ENCODE measurements around the gene ZCCHC3.

ZCCHC3 gene

DNA sequence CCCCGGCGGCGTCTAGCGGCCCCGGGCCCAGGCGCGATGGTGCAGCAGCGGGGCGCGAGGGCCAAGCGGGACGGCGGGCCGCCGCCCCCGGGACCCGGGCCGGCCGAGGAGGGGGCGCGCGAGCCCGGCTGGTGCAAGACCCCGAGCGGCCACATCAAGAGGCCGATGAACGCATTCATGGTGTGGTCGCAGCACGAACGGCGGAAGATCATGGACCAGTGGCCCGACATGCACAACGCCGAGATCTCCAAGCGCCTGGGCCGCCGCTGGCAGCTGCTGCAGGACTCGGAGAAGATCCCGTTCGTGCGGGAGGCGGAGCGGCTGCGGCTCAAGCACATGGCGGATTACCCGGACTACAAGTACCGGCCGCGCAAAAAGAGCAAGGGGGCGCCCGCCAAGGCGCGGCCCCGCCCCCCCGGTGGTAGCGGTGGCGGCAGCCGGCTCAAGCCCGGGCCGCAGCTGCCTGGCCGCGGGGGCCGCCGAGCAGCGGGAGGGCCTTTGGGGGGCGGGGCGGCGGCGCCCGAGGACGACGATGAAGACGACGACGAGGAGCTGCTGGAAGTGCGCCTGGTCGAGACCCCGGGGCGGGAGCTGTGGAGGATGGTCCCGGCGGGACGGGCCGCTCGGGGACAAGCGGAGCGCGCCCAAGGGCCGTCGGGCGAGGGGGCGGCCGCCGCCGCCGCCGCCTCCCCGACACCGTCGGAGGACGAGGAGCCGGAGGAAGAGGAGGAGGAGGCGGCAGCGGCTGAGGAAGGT is 28.7 kb downstream of the ZCCHC3 start:
- Histone ChIP-seq H3K9me3 (ENCODE audit: control insufficient read depth in 5 of 5, low read length in 5 of 5) (no peaks in the 10 kb centered on the region), H3K9ac (ENCODE audit: low read length in 5 of 5) (no peak overlapping the region), H3K36me3 (ENCODE audit: control insufficient read depth in 5 of 5, insufficient read depth in 5 of 5, low read length in 5 of 5) (no peaks in the 10 kb centered on the region), H3K4me3 (ENCODE audit: low read depth in 1 of 5, low read length in 5 of 5) (peak overlapping the region in 4 of 5 donors; percentile 64 to 84 (median 82)), H3K27ac (ENCODE audit: low read depth, low read length) (peak overlapping the region; percentile 6), H3K4me1 (ENCODE audit: control insufficient read depth in 5 of 5, insufficient read depth in 5 of 5, low read length in 5 of 5) (peaks cover 0 to 37% (median 29%) of the 10 kb centered on the region in 5 donors), H3K27me3 (ENCODE audit: control insufficient read depth in 5 of 5, insufficient read depth in 4 of 5, low read length in 5 of 5) (no peaks in the 10 kb centered on the region)

DNA sequence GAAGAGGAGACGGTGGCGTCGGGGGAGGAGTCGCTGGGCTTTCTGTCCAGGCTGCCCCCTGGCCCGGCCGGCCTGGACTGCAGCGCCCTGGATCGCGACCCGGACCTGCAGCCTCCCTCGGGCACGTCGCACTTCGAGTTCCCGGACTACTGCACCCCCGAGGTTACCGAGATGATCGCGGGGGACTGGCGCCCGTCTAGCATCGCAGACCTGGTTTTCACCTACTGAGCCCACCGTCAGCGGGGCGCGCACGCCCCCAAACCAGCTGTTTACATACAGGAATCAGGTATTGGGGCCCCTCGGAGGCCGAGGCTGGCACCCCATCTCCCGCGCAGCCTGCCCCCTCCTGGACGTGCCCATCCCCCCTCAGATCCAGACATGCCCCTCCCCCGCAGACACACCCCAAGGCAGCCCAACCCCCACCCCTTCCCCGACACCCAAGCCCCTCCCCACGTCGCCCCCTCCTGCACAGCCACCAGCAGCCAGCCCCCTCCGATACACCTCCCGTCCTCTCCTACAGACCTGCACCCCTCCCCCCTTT is 29.3 kb downstream of the ZCCHC3 start:
- H3K9me3 ChIP-seq (ENCODE audit: control insufficient read depth in 5 of 5, low read length in 5 of 5) = no peaks in the 10 kb centered on the region
- H3K36me3 ChIP-seq (ENCODE audit: control insufficient read depth in 5 of 5, insufficient read depth in 5 of 5, low read length in 5 of 5) = no peaks in the 10 kb centered on the region
- H3K9ac ChIP-seq (ENCODE audit: low read length in 5 of 5) = no peak overlapping the region
- H3K27me3 ChIP-seq (ENCODE audit: control insufficient read depth in 5 of 5, insufficient read depth in 4 of 5, low read length in 5 of 5) = no peaks in the 10 kb centered on the region
- peaks cover 0 to 37% (median 29%) of the 10 kb centered on the region in 5 donors for H3K4me1 ChIP-seq (ENCODE audit: control insufficient read depth in 5 of 5, insufficient read depth in 5 of 5, low read length in 5 of 5)
- peak overlapping the region; percentile 6 for H3K27ac ChIP-seq (ENCODE audit: low read depth, low read length)
- H3K4me3 ChIP-seq (ENCODE audit: low read depth in 1 of 5, low read length in 5 of 5) = peak overlapping the region in 4 of 5 donors; percentile 64 to 84 (median 82)

DNA sequence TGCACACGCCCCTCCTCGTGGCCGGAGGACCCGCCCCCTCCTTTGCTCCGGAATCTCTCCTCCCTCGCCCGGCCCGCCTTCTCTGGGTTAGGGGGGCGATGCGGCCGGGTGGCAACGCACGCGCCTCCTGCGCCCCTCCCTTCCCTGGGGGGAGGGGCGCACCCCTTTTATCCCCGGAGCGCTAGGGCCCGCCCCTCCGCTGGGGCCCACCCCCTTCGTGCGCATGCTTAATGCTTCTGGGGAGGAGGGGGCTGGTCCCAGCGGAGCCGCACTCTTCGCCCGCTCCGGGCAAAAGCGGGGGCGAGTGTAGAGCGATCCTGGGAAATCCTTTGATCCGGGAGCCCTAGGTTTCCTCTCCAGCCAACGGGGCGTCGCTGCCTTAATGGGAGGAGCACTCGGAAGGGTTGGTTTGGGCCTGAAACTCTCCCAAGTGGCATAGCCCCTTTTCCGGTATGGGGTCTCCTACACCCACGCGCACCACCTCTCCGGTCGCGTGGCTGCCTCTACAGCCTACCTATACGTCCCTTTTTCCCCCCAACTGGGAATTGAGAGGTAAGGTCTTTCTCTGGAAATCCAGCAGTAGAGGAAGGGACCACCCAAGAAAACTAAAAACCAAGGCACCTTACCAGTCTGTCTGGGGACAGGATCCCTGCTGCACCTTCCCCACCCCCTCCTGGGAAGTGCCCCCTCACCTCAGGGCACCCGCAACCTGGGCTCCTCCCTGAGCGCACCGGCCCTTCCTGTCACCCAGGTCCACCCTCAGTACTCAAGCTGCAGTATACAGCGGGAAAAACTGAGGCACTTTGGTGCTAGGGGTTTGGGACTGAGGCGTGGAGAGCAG is 30.0 kb downstream of the ZCCHC3 start:
- Histone ChIP-seq H3K27ac (ENCODE audit: low read depth, low read length) (peak overlapping the region; percentile 74), H3K4me3 (ENCODE audit: low read depth in 1 of 5, low read length in 5 of 5) (peak overlapping the region; percentile 45 to 84 (median 80)), H3K9me3 (ENCODE audit: control insufficient read depth in 5 of 5, low read length in 5 of 5) (no peaks in the 10 kb centered on the region), H3K36me3 (ENCODE audit: control insufficient read depth in 5 of 5, insufficient read depth in 5 of 5, low read length in 5 of 5) (no peaks in the 10 kb centered on the region), H3K4me1 (ENCODE audit: control insufficient read depth in 5 of 5, insufficient read depth in 5 of 5, low read length in 5 of 5) (peaks cover 0 to 37% (median 29%) of the 10 kb centered on the region in 5 donors), H3K9ac (ENCODE audit: low read length in 5 of 5) (peak overlapping the region; percentile 19 to 64 (median 42)), H3K27me3 (ENCODE audit: control insufficient read depth in 5 of 5, insufficient read depth in 4 of 5, low read length in 5 of 5) (no peaks in the 10 kb centered on the region)

DNA sequence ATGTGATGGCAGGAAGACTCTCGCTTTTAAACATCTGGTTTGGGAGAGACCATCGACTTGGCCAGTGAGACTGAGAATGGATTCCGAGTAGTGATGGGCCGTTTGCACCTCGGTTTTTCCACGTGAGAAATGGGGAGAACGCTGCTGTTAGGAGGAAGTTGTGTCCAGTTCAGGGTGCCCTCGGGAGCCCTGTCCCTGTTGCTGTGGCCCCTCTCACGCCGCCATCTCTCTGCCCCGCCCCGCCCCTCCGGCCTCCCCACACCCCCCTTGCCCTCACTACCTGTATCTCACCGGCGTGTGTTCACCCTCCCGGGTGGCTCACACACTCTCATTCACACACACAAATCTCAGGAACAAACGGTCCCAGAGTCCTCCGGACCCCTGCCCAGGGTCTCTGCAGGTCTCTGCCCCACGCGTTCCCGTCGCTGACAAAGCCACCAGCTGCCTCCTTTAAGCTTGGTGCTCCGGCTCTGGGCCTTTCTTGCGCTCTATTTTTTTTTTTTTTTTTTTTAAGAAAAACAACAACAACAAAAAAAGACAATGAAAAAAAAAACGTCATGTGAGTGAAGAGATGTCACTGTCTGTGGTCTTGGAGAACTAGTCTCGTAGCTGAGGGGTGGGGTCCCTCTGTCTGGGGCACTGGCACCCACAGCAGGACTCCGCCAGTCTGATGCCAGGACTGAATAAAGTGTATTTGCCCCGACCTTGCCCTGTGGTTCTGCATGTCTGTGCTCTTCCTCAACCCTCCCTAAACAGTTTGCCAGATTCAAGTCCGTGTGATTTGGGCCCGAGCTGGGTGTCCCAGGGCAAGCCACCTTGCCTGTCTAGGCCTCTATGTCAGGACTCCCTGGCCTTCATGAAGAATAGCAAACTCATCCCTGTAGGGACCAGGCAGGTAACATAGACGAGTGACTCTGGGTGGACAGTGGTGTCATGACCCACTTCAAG is 30.9 kb downstream of the ZCCHC3 start:
- Histone ChIP-seq H3K9ac (ENCODE audit: low read length in 5 of 5) (peak overlapping the region in 1 of 5 donors; percentile 41), H3K9me3 (ENCODE audit: control insufficient read depth in 5 of 5, low read length in 5 of 5) (no peaks in the 10 kb centered on the region), H3K27me3 (ENCODE audit: control insufficient read depth in 5 of 5, insufficient read depth in 4 of 5, low read length in 5 of 5) (no peaks in the 10 kb centered on the region), H3K27ac (ENCODE audit: low read depth, low read length) (no peak overlapping the region), H3K36me3 (ENCODE audit: control insufficient read depth in 5 of 5, insufficient read depth in 5 of 5, low read length in 5 of 5) (no peaks in the 10 kb centered on the region), H3K4me3 (ENCODE audit: low read depth in 1 of 5, low read length in 5 of 5) (peak overlapping the region in 2 of 5 donors; percentile 80 to 83), H3K4me1 (ENCODE audit: control insufficient read depth in 5 of 5, insufficient read depth in 5 of 5, low read length in 5 of 5) (peaks cover 0 to 37% (median 29%) of the 10 kb centered on the region in 5 donors)

DNA sequence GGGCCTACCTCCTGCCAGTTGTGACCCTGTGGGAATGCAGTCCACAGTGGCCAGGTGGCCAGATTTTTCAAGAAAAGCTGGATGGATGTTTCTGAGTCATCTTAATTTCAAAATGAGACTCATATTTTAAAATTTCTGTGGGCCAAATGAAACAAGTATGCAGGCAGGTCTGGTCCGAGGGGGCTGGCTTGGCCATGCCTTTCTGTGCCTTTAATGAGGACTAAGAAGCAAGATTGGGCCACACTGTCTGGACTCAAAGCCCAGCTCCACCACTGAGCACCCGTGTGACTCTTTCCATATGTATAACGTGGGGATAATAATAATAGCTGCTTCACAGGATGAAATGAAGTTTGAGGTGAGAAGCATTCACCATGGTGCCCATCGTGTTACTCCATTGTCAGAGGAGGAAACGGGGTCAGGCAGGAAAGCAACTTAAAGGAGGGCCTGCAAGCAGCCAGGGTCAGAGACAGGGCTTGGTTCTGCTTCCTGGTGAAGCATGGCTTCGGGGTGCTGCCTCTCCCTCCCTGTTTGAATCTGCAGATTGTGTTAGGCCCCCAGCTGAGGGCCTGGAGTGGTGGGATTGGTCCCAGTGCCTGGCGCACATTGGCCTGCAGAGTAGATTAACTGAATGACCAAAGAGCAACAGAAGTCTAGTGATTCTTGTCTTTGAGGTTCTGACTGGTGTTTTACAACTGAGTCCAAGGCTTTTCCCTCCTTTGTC is 31.8 kb downstream of the ZCCHC3 start:
- no peak overlapping the region for H3K4me3 ChIP-seq (ENCODE audit: low read depth in 1 of 5, low read length in 5 of 5)
- peak overlapping the region in 1 of 5 donors; percentile 7 for H3K9ac ChIP-seq (ENCODE audit: low read length in 5 of 5)
- H3K9me3 ChIP-seq (ENCODE audit: control insufficient read depth in 5 of 5, low read length in 5 of 5) = no peaks in the 10 kb centered on the region
- H3K27ac ChIP-seq (ENCODE audit: low read depth, low read length) = no peak overlapping the region
- no peaks in the 10 kb centered on the region for H3K27me3 ChIP-seq (ENCODE audit: control insufficient read depth in 5 of 5, insufficient read depth in 4 of 5, low read length in 5 of 5)
- peaks cover 0 to 36% (median 25%) of the 10 kb centered on the region in 5 donors for H3K4me1 ChIP-seq (ENCODE audit: control insufficient read depth in 5 of 5, insufficient read depth in 5 of 5, low read length in 5 of 5)
- H3K36me3 ChIP-seq (ENCODE audit: control insufficient read depth in 5 of 5, insufficient read depth in 5 of 5, low read length in 5 of 5) = no peaks in the 10 kb centered on the region

DNA sequence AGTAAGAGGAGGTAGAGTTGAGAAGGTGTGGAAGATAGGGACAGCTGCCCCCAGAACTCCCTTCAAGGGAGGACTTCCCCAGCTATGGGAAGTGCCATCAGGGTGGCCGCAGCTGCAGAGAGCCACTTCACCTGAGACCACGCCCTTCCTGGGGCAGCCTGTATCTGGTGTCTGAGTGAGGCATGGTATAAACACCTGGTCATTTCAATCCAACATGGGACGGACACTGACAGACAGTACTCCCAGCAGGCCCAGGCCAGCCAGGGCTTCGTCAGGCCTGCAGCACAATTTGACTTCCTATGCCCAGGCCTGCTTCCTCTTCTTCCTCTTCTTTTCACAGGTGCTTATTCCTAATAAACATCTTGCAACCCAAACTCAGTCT is 32.5 kb downstream of the ZCCHC3 start:
- H3K27me3 ChIP-seq (ENCODE audit: control insufficient read depth in 5 of 5, insufficient read depth in 4 of 5, low read length in 5 of 5) = no peaks in the 10 kb centered on the region
- no peaks in the 10 kb centered on the region for H3K36me3 ChIP-seq (ENCODE audit: control insufficient read depth in 5 of 5, insufficient read depth in 5 of 5, low read length in 5 of 5)
- peaks cover 0 to 29% (median 18%) of the 10 kb centered on the region in 5 donors for H3K4me1 ChIP-seq (ENCODE audit: control insufficient read depth in 5 of 5, insufficient read depth in 5 of 5, low read length in 5 of 5)
- H3K9ac ChIP-seq (ENCODE audit: low read length in 5 of 5) = no peak overlapping the region
- H3K4me3 ChIP-seq (ENCODE audit: low read depth in 1 of 5, low read length in 5 of 5) = no peak overlapping the region
- no peaks in the 10 kb centered on the region for H3K9me3 ChIP-seq (ENCODE audit: control insufficient read depth in 5 of 5, low read length in 5 of 5)
- no peak overlapping the region for H3K27ac ChIP-seq (ENCODE audit: low read depth, low read length)

DNA sequence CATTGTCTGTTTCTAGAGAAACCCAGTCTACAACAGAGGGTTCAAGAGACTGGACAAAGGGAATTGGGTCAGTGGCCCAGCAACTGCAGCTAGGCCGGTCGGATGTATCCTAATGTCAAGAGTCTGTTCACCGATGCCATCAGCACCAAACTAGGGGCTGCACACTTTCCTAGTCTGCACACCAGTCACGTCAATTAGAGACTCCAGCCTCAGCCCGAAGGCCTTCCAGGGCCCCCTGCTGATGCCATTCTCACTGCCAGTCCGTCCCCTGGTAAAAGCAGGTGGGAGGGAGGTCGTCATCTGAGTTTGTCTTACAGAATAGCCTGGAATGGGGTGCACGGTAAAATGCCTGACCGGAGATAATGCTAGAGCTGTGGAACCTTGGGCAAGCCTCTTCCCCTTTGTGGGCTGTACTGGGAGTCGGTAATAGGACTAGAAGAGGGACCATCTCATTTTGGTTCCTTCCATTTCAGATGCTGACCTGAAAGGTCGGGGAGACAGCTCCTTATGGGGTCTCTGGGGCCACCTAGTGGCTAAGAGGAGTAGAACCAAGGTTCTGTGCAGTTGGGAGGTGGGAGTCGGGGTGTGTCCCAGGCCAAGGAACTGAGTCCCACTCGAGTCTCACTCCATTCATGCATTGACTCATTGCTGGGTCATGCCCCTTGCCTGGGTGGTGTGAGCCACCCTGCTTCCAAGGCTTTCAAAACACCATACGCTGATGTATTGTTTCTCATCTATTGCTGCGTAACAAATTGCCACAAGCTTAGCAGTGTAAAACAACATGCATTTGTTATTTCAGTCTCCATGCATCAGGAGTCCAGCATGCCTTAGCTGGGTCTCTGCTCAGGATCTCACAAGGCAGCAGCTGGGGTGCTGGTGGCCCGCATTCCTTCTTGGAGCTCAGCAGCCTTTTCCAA is 33.1 kb downstream of the ZCCHC3 start:
- peaks cover 0 to 26% (median 16%) of the 10 kb centered on the region in 5 donors for H3K4me1 ChIP-seq (ENCODE audit: control insufficient read depth in 5 of 5, insufficient read depth in 5 of 5, low read length in 5 of 5)
- no peaks in the 10 kb centered on the region for H3K27me3 ChIP-seq (ENCODE audit: control insufficient read depth in 5 of 5, insufficient read depth in 4 of 5, low read length in 5 of 5)
- H3K4me3 ChIP-seq (ENCODE audit: low read depth in 1 of 5, low read length in 5 of 5) = no peak overlapping the region
- no peak overlapping the region for H3K9ac ChIP-seq (ENCODE audit: low read length in 5 of 5)
- H3K36me3 ChIP-seq (ENCODE audit: control insufficient read depth in 5 of 5, insufficient read depth in 5 of 5, low read length in 5 of 5) = no peaks in the 10 kb centered on the region
- no peaks in the 10 kb centered on the region for H3K9me3 ChIP-seq (ENCODE audit: control insufficient read depth in 5 of 5, low read length in 5 of 5)
- no peak overlapping the region for H3K27ac ChIP-seq (ENCODE audit: low read depth, low read length)

DNA sequence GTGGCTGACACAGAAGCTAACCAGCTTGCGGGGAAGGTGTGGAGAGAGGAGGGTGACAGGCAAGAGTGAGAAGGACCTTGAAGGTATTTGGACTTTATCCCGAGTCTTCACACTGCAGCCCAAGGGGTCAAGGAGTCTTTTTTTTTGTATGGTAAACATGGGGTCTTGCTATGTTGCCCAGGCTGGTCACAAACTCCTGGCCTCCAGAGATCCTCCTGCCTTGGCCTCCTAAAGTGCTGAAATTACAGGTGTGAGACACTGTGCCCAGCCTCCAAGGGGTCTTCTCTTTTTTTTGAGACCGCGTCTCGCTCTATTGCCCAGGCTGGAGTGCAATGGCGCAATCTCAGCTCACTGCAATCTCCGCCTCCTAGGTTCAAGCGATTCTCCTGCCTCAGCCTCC is 37.2 kb downstream of the ZCCHC3 start:
- Histone ChIP-seq H3K9me3 (ENCODE audit: control insufficient read depth in 5 of 5, low read length in 5 of 5) (no peaks in the 10 kb centered on the region), H3K4me3 (ENCODE audit: low read depth in 1 of 5, low read length in 5 of 5) (no peak overlapping the region), H3K27ac (ENCODE audit: low read depth, low read length) (no peak overlapping the region), H3K4me1 (ENCODE audit: control insufficient read depth in 5 of 5, insufficient read depth in 5 of 5, low read length in 5 of 5) (peaks cover 0 to 5% (median 0%) of the 10 kb centered on the region in 5 donors), H3K36me3 (ENCODE audit: control insufficient read depth in 5 of 5, insufficient read depth in 5 of 5, low read length in 5 of 5) (no peaks in the 10 kb centered on the region), H3K9ac (ENCODE audit: low read length in 5 of 5) (no peak overlapping the region), H3K27me3 (ENCODE audit: control insufficient read depth in 5 of 5, insufficient read depth in 4 of 5, low read length in 5 of 5) (no peaks in the 10 kb centered on the region)

Measured in subcutaneous abdominal adipose tissue (tissue), 5 donors.